Ovary (tissue), 9 donors: ENCODE results near the gene SLC4A1. TPM values are rescaled to one million over a fixed set of nuclear protein-coding genes. Genes with fewer than 3 reads are reported as not detected.

Experiments used
- DNase-seq, 5 donors: peaks; one replicate each; pipeline ENCODE4 v3.0.0-alpha.2; 2019 to 2020
- H3K27ac ChIP-seq, 2 donors: fragments of 200-600 bp; one replicate each; pipeline versions ENCODE4 v1.5.1 to v1.8.0; 2019 to 2022
- H3K27me3 ChIP-seq: fragments of 200-600 bp; one replicate; pipeline ENCODE4 v1.8.0; 2022
- H3K36me3 ChIP-seq: fragments of 200-600 bp; sonication (generic); one replicate; pipeline ENCODE4 v1.5.1; 2019
- H3K4me1 ChIP-seq: one replicate; pipeline ENCODE4 v1.8.1; 2013; ENCODE audit warnings: mild to moderate bottlenecking, moderate library complexity; ENCODE audit not compliant: insufficient read depth
- H3K4me3 ChIP-seq: fragments of 200-600 bp; sonication (generic); one replicate; pipeline ENCODE4 v1.5.1; 2017
- H3K9me3 ChIP-seq, 2 donors: fragments of 200-600 bp in 1 of 2; sonication (generic) in 1 of 2; one replicate each; pipeline versions ENCODE4 v1.5.1 to v1.8.1; 2013 to 2019; ENCODE audit warnings: mild to moderate bottlenecking in 1 of 2, moderate library complexity in 1 of 2
- CTCF ChIP-seq, 3 donors: fragments of 450-650 bp in 2 of 3; fragments of 200-600 bp in 1 of 3; IDR thresholded peaks; one replicate each; pipeline versions ENCODE4 v1.5.1 to v1.8.0; 2016 to 2022; ENCODE audit warnings: antibody characterized with exemption in 3 of 3, mild to moderate bottlenecking in 1 of 3
- EP300 ChIP-seq: sonication (generic); formaldehyde crosslinking; IDR thresholded peaks from one replicate; pipeline ENCODE4 v1.6.1; 2017; ENCODE audit warnings: antibody characterized with exemption
- POLR2A ChIP-seq: fragments of 450-650 bp; IDR thresholded peaks from one replicate; pipeline ENCODE4 v1.6.1; 2017; ENCODE audit warnings: antibody characterized with exemption, mild to moderate bottlenecking, moderate library complexity
- WGBS, 3 donors: extraction: QIAGEN DNeasy Blood & Tissue Kit in 1 of 3; methylation state at CpG; one replicate each; pipeline versions ENCODE4 v1.1.5 to v1.1.7; 2013 to 2017; 5-methylcytosine and 5-hydroxymethylcytosine counted together
- intact Hi-C, 4 donors: fragments of 100-400 bp; cut with DNase I; formaldehyde crosslinking; loops; one replicate each; pipeline versions ENCODE4 v1.11.0 to v1.15.1; 2022 to 2023
- polyA plus RNA-seq, 2 donors: library from polyadenylated mRNA; stranded (reverse); fragments of 200-250 nt in 1 of 2; fragments of 350-450 nt in 1 of 2; fragmentation: Illumina TruSeq in 1 of 2; extraction: RNeasy Lipid Tissue Mini Kit (QIAGEN cat#74804) in 1 of 2; gene quantifications; one replicate each; pipeline ENCODE4 v1.2.3, GENCODE V29; 2013 to 2014
- total RNA-seq, 7 donors: library from RNA; depleted of rRNA in 2 of 7; stranded (reverse); fragments of >200 nt in 2 of 7; fragmentation: NEBNext Ultra II Directional in 3 of 7; extraction: Animal tissue kit (Norgen Biotek cat#: 25700) in 3 of 7; gene quantifications; one replicate each; pipeline versions ENCODE4 v1.1.0 to v1.2.4, GENCODE V29; 2016 to 2023
- donor health status: DM: no; HTN: no; CAD: no; lungs with moderate emphysema.
- donor health status: DM: no; HTN: no; CAD: no.
- donor health status: Bipolar disorder and iron deficiency.
- donor health status: DM: yes; HTN: yes; CAD: no.
- donor health status: DM: no; HTN: no; CAD: no.
- donor health status: DM: yes; HTN: yes; CAD: no.

SLC4A1 gene
- total and polyA plus RNA-seq, 9 donors, result 0.08 to 3.2 (median 0.35) TPM; not detected in 5

- no peaks in the 10 kb centered on the region for H3K27me3 ChIP-seq
- 72 to 83% (median 75%) methylated on average over 4 of the region's 4 CpGs for WGBS, 3 donors
- intact Hi-C loops, result no loop called here
- TF ChIP-seq CTCF (IDR thresholded peaks at IDR 0.05) (no peak), POLR2A (no peak), EP300 (no peak)
- no peak for DNase-seq
- H3K9me3 ChIP-seq, result no peaks in the 10 kb centered on the region
- H3K4me1 ChIP-seq, result peaks cover 12% of the 10 kb centered on the region
- no peaks in the 10 kb centered on the region for H3K36me3 ChIP-seq
- no peak overlapping the region for H3K27ac ChIP-seq
- H3K4me3 ChIP-seq, result no peak overlapping the region
Measured at GRCh38 chr17:44277976-44278375, 10.0 kb upstream of the SLC4A1 start.

- no peaks in the 10 kb centered on the region for H3K27me3 ChIP-seq
- no peaks in the 10 kb centered on the region for H3K4me1 ChIP-seq
- intact Hi-C loops, result no loop called here
- TF ChIP-seq EP300, result no peak
- TF ChIP-seq CTCF (IDR thresholded peaks at IDR 0.05), result no peak
- no peak for TF ChIP-seq POLR2A
- no peak for DNase-seq
- H3K27ac ChIP-seq, result no peak overlapping the region
- H3K36me3 ChIP-seq, result no peaks in the 10 kb centered on the region
- H3K4me3 ChIP-seq, result no peak overlapping the region
- H3K9me3 ChIP-seq, result no peaks in the 10 kb centered on the region
- WGBS, 3 donors, result 85 to 94% (median 89%) methylated on average over 5 of the region's 5 CpGs
Measured at GRCh38 chr17:44273607-44274006, 5.7 kb upstream of the SLC4A1 start.

- intact Hi-C loops, result no loop called here
- Histone ChIP-seq H3K36me3 (no peaks in the 10 kb centered on the region), H3K27ac (no peak overlapping the region), H3K4me3 (no peak overlapping the region), H3K27me3 (no peaks in the 10 kb centered on the region), H3K4me1 (no peaks in the 10 kb centered on the region), H3K9me3 (no peaks in the 10 kb centered on the region)
- no peak for DNase-seq
- 57 to 68% (median 65%) methylated on average over 6 of the region's 6 CpGs for WGBS, 3 donors
- TF ChIP-seq EP300, result no peak
- no peak for TF ChIP-seq POLR2A
- TF ChIP-seq CTCF (IDR thresholded peaks at IDR 0.05), result no peak
Measured at GRCh38 chr17:44272954-44273353, 5.0 kb upstream of the SLC4A1 start.

GRCh38 chr17:44272321-44272951 lies 4.5 kb upstream of the SLC4A1 start:
- H3K4me3 ChIP-seq, result no peak overlapping the region
- TF ChIP-seq CTCF (IDR thresholded peaks at IDR 0.05), result no peak
- no peak for TF ChIP-seq EP300
- no peak for TF ChIP-seq POLR2A
- intact Hi-C loops, result no loop called here

More at GRCh38 chr17:44272321-44272951, 4.5 kb upstream of the SLC4A1 start:
- WGBS, 3 donors, result 43 to 50% (median 45%) methylated on average over 13 of the region's 13 CpGs
- H3K9me3 ChIP-seq, result no peaks in the 10 kb centered on the region
- no peaks in the 10 kb centered on the region for H3K36me3 ChIP-seq
- no peak overlapping the region for H3K27ac ChIP-seq
- no peak for DNase-seq
- H3K27me3 ChIP-seq, result no peaks in the 10 kb centered on the region
- no peaks in the 10 kb centered on the region for H3K4me1 ChIP-seq
